Osteocyte (in vitro differentiated cells): ENCODE data around the gene FAM53B. TPM values are rescaled to one million over a fixed set of nuclear protein-coding genes. Genes with fewer than 3 reads are reported as not detected.

Experiments
- DNase-seq: peaks from one replicate; pipeline ENCODE4 v3.0.0; 2021; ENCODE audit warnings: mixed read lengths; ENCODE audit not compliant: unreplicated experiment; ENCODE audit errors: extremely low spot score
- H3K27ac Mint-ChIP-seq: one replicate; pipeline ENCODE4 v1.8.0; 2021; ENCODE audit warnings: mild to moderate bottlenecking, mixed read lengths; ENCODE audit not compliant: unreplicated experiment
- H3K27me3 Mint-ChIP-seq: one replicate; pipeline ENCODE4 v1.8.0; 2021; ENCODE audit warnings: mixed read lengths; ENCODE audit not compliant: unreplicated experiment
- H3K36me3 Mint-ChIP-seq: one replicate; pipeline ENCODE4 v1.8.0; 2021; ENCODE audit warnings: mixed read lengths; ENCODE audit not compliant: unreplicated experiment
- H3K4me1 Mint-ChIP-seq: one replicate; pipeline ENCODE4 v1.8.0; 2021; ENCODE audit warnings: mixed read lengths; ENCODE audit not compliant: unreplicated experiment
- H3K4me3 Mint-ChIP-seq: one replicate; pipeline ENCODE4 v1.8.0; 2021; ENCODE audit warnings: mild to moderate bottlenecking, moderate library complexity, mixed read lengths; ENCODE audit not compliant: unreplicated experiment
- H3K9me3 Mint-ChIP-seq: one replicate; pipeline ENCODE4 v1.8.0; 2021; ENCODE audit warnings: mixed read lengths; ENCODE audit not compliant: unreplicated experiment
- CTCF ChIP-seq: fragments of 200-600 bp; sonication (generic); IDR thresholded peaks from 2 replicates; pipeline ENCODE4 v1.5.0; 2021; ENCODE audit warnings: antibody characterized with exemption, mild to moderate bottlenecking, moderate library complexity
- total RNA-seq: library from RNA; stranded (reverse); gene quantifications from 2 replicates; pipeline ENCODE4 v1.2.1, GENCODE V29; 2021

FAM53B gene
- total RNA-seq, 1 donor from 2014 or later = 14.7 TPM

DNA sequence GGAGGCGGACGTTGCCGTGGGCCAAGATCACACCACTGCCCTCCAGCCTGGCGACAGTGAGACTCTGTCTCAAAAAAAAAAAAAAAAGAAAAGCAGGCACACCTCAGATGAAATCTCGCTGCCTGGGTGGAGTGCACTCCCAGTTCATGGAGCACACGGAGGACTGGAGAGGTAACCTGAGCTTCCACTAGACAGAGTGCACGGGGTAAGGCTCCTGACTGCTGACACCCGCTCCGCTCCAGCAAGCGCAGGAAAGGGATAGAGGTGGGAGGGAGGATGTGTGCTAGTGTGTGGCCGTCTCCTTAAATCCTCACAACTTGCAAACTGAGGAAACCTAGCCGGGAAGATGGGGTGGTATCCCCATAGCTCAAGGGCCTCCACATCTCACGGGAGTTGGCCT is 50.8 kb downstream of the FAM53B start:
- DNase-seq = no peak

GRCh38 chr10:124692100-124692446 is 52.1 kb downstream of the FAM53B start:
- H3K4me1 Mint-ChIP-seq = peaks cover 1% of the 10 kb centered on the region
- H3K27me3 Mint-ChIP-seq = no peaks in the 10 kb centered on the region
- no peak overlapping the region for H3K4me3 Mint-ChIP-seq
- H3K9me3 Mint-ChIP-seq = no peaks in the 10 kb centered on the region
- peaks cover 15% of the 10 kb centered on the region for H3K36me3 Mint-ChIP-seq
- no peak for TF ChIP-seq CTCF
- DNase-seq = no peak
- no peak overlapping the region for H3K27ac Mint-ChIP-seq

More for the DNA sequence above, 50.8 kb downstream of the FAM53B start:
- Mint-ChIP-seq H3K4me1 (peaks cover 1% of the 10 kb centered on the region), H3K27ac (no peak overlapping the region), H3K4me3 (no peak overlapping the region), H3K36me3 (peaks cover 15% of the 10 kb centered on the region), H3K9me3 (no peaks in the 10 kb centered on the region), H3K27me3 (no peaks in the 10 kb centered on the region)
- no peak for TF ChIP-seq CTCF

DNA sequence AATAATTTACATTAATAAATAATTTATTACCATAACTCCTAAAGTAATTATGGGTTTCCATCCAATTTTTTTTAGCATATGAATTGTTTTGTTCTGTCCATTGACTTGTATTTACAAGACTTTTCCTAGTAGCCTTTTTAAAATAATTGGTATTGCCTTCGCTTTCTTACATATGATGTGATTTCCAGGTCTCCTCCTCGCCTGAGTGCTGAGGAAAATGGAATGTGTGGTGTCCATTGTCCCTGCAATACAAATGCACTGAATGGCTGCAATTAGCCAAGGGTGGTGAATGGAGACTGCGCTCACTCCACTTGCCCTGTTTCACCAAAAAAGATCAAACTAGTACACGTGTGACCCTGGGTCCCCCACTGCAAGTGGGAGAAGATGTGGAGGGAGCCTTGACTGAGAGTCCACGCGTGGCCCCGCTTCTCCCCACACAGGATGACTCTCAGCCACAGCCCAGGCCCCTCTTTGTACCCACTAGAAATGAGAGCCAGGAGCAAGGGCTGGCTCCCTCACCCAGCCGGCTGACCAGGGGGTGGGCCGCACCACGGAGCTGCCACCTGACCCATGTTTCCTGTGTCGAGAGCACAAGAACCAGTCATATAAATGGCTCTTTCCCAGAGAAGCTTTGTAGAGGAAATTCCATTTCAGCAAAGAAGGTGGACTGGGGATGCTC is 52.6 kb downstream of the FAM53B start:
- Mint-ChIP-seq H3K9me3 (no peaks in the 10 kb centered on the region), H3K27me3 (no peaks in the 10 kb centered on the region), H3K36me3 (peaks cover 15% of the 10 kb centered on the region), H3K27ac (no peak overlapping the region), H3K4me3 (no peak overlapping the region), H3K4me1 (no peaks in the 10 kb centered on the region)
- no peak for TF ChIP-seq CTCF
- no peak for DNase-seq

DNA sequence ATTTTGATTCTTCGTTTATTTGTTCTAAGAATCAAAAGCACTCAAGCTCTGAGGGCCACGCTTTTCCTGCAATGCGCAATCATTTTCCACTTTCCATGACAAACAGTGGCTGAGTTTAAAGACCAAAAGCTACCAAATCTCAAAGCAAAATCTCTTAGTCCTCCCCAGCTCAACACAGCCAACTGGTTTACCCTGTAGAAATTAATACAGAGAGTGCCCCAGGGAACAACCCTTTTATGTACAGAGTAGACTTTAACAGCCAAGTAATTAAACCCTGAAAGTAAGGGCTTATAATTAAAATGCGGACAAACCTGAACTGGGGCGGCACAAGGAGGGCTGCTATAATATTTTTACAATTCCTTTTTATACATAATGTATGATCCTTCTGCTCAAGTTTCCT is 53.2 kb downstream of the FAM53B start:
- H3K4me1 Mint-ChIP-seq = no peaks in the 10 kb centered on the region
- no peaks in the 10 kb centered on the region for H3K9me3 Mint-ChIP-seq
- no peaks in the 10 kb centered on the region for H3K27me3 Mint-ChIP-seq
- no peak overlapping the region for H3K27ac Mint-ChIP-seq
- no peak for DNase-seq
- peaks cover 15% of the 10 kb centered on the region for H3K36me3 Mint-ChIP-seq
- TF ChIP-seq CTCF = no peak
- no peak overlapping the region for H3K4me3 Mint-ChIP-seq

DNA sequence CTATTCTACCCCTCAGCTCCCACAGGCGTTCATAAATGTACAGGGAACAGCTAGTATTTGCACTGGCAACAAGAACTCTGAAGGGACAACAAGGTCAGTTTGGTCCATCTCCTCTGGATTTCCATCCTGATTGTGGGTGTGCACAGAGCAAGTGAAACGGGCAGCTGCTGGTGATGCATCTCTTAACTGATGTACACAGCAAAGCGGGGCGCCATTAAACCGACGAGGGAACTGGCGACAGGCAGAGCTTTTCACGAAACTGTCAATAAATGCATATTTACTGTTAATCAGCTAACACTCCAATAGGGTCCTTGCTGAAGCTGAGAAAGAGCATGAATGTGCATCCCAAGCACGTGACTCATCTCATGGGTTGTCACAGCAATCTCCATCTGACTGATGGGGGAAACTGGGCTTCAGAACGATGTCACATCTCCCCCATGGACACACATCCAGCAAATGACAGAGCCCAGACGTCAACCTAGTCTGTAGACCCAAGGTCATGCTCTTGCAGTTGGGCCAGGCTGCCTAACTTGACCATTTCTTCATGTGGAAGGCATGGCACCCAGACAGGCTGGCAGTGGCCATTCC is 54.2 kb downstream of the FAM53B start:
- no peaks in the 10 kb centered on the region for H3K9me3 Mint-ChIP-seq
- peaks cover 13% of the 10 kb centered on the region for H3K36me3 Mint-ChIP-seq
- H3K4me1 Mint-ChIP-seq = no peaks in the 10 kb centered on the region
- no peak overlapping the region for H3K27ac Mint-ChIP-seq
- TF ChIP-seq CTCF = no peak
- no peak for DNase-seq
- H3K4me3 Mint-ChIP-seq = no peak overlapping the region
- H3K27me3 Mint-ChIP-seq = no peaks in the 10 kb centered on the region
